GM12878 (cell line): ENCODE measurements around the gene MRM3. TPM values are rescaled to one million over a fixed set of nuclear protein-coding genes. Genes with fewer than 3 reads are reported as not detected.

ENCODE experiments used
- ASH2L ChIP-seq: fragments of 300-600, 200-600 bp; sonication (generic); IDR thresholded peaks from 2 replicates; pipeline ENCODE4 v1.6.1; 2017; ENCODE audit warnings: low read depth, mild to moderate bottlenecking, borderline replicate concordance
- ATF7 ChIP-seq: fragments of 450-650 bp; IDR thresholded peaks from 2 replicates; pipeline ENCODE4 v1.6.1; 2016; ENCODE audit warnings: low read depth, mild to moderate bottlenecking
- BHLHE40 ChIP-seq, 2 experiments: fragments of 450-650 bp in 1 of 2; IDR thresholded peaks; 2 replicates each; pipeline ENCODE4 v1.6.1; 2011 to 2017; ENCODE audit warnings: low read depth in 2 of 2, borderline replicate concordance in 1 of 2, improper control_type of control experiment in 1 of 2, low read length in 1 of 2, mild to moderate bottlenecking in 1 of 2
- BMI1 ChIP-seq: fragments of 450-650 bp; IDR thresholded peaks from 2 replicates; pipeline ENCODE4 v1.6.1; 2016; ENCODE audit warnings: mild to moderate bottlenecking, moderate library complexity, borderline replicate concordance
- BRCA1 ChIP-seq: IDR thresholded peaks from 2 replicates; pipeline ENCODE4 v1.6.1; 2011; ENCODE audit warnings: low read depth, low read length, improper control_type of control experiment
- CBX5 ChIP-seq: sonication (generic); IDR thresholded peaks from 2 replicates; pipeline ENCODE4 v1.6.1; 2016; ENCODE audit warnings: low read depth, moderate library complexity, mild to moderate bottlenecking, inconsistent platforms
- CREB1 ChIP-seq: IDR thresholded peaks from 2 replicates; pipeline ENCODE4 v1.6.1; 2012; ENCODE audit warnings: low read depth, mild to moderate bottlenecking, inconsistent platforms
- CREM ChIP-seq: IDR thresholded peaks from 2 replicates; pipeline ENCODE4 v1.6.1; 2014; ENCODE audit warnings: antibody characterized with exemption, low read depth
- E2F8 ChIP-seq: fragments of 450-650 bp; IDR thresholded peaks from 2 replicates; pipeline ENCODE4 v1.6.1; 2018; ENCODE audit warnings: mild to moderate bottlenecking, low read depth, moderate library complexity; ENCODE audit not compliant: partially characterized antibody
- HDGF ChIP-seq: fragments of 450-650 bp; IDR thresholded peaks from 2 replicates; pipeline ENCODE4 v1.6.1; 2016; ENCODE audit warnings: antibody characterized with exemption
- MYB ChIP-seq: fragments of 150-350 bp; IDR thresholded peaks from 2 replicates; pipeline ENCODE4 v1.6.1; 2014; ENCODE audit warnings: mild to moderate bottlenecking, low read depth, low read length, borderline replicate concordance
- NFIC ChIP-seq: IDR thresholded peaks from 2 replicates; pipeline ENCODE4 v1.6.1; 2012; ENCODE audit warnings: low read depth, mild to moderate bottlenecking, inconsistent platforms, low read length, moderate library complexity
- PBX3 ChIP-seq: IDR thresholded peaks from 2 replicates; pipeline ENCODE4 v1.6.1; 2011; ENCODE audit warnings: mild to moderate bottlenecking, low read depth, low read length, moderate library complexity; ENCODE audit not compliant: insufficient replicate concordance
- PKNOX1 ChIP-seq: fragments of 450-650 bp; IDR thresholded peaks from 2 replicates; pipeline ENCODE4 v1.6.1; 2016; ENCODE audit warnings: mild to moderate bottlenecking
- POLR2AphosphoS2 ChIP-seq: IDR thresholded peaks from 2 replicates; pipeline ENCODE4 v1.6.1; 2011; ENCODE audit warnings: low read depth, mild to moderate bottlenecking, low read length, improper control_type of control experiment, moderate library complexity
- POU2F2 ChIP-seq: IDR thresholded peaks from 3 replicates; pipeline ENCODE4 v1.6.1; 2011; ENCODE audit warnings: low read depth, mild to moderate bottlenecking, low read length, borderline replicate concordance
- RAD51 ChIP-seq: fragments of 450-650 bp; IDR thresholded peaks from 2 replicates; pipeline ENCODE4 v1.6.1; 2016; ENCODE audit warnings: moderate library complexity, mild to moderate bottlenecking, inconsistent platforms
- SREBF2 ChIP-seq: IDR thresholded peaks from 2 replicates; pipeline ENCODE4 v1.6.1; 2012; ENCODE audit warnings: mild to moderate bottlenecking, low read length
- TBL1XR1 ChIP-seq: IDR thresholded peaks from 2 replicates; pipeline ENCODE4 v1.6.1; 2012; ENCODE audit warnings: low read depth, low read length, improper control_type of control experiment
- ZBED1 ChIP-seq: IDR thresholded peaks from 2 replicates; pipeline ENCODE4 v1.6.1; 2016; ENCODE audit warnings: borderline replicate concordance
- ZNF207 ChIP-seq: fragments of 450-650 bp; IDR thresholded peaks from 2 replicates; pipeline ENCODE4 v1.6.1; 2014; ENCODE audit warnings: antibody characterized with exemption, mild to moderate bottlenecking, borderline replicate concordance
- ZNF24 ChIP-seq: fragments of 450-650 bp; IDR thresholded peaks from 2 replicates; pipeline ENCODE4 v1.6.1; 2017; ENCODE audit warnings: antibody characterized with exemption, mild to moderate bottlenecking
- ZSCAN29 ChIP-seq: fragments of 450-650 bp; IDR thresholded peaks from 2 replicates; pipeline ENCODE4 v1.6.1; 2017; ENCODE audit warnings: mild to moderate bottlenecking, moderate library complexity
- ZZZ3 ChIP-seq: IDR thresholded peaks from 2 replicates; pipeline ENCODE4 v1.6.1; 2011; ENCODE audit warnings: low read depth; ENCODE audit not compliant: control insufficient read depth, insufficient read length
- polyA plus RNA-seq, 11 experiments: library from polyadenylated mRNA; depleted of rRNA in 4 of 11; unstranded in 6 of 11; stranded (reverse) in 5 of 11; fragments of >200 nt; fragmentation: Nextera tagmentation in 4 of 11; fragmentation: Illumina TruSeq in 1 of 11; extraction: Ambion mirVana in 4 of 11; extraction: Trizol in 1 of 11; gene quantifications; 1 replicate in 1 of 11; 2 replicates in 10 of 11; pipeline versions ENCODE4 v1.2.1 to v1.2.3, GENCODE V29; 2011 to 2016; ENCODE audit warnings: inconsistent platforms in 2 of 11, missing spikeins in 2 of 11, low read depth in 1 of 11
- total RNA-seq, 4 experiments: library from RNA; depleted of rRNA in 3 of 4; stranded (reverse); fragments of >200 nt in 3 of 4; fragmentation: Illumina TruSeq in 1 of 4; extraction: Trizol in 1 of 4; gene quantifications; 2 replicates each; pipeline versions ENCODE4 v1.2.1 to v1.2.3, GENCODE V29; 2013 to 2021

Gene MRM3
- total and polyA plus RNA-seq, 10 of the 15 experiments (the other 5 are each of a cell fraction or from before 2014, with no cell fraction given) = 2.3 to 48.9 (median 26.6) TPM

GRCh38 chr17:823501-823902 lies 41.3 kb downstream of the MRM3 start (continued):
- TF ChIP-seq POLR2AphosphoS2 (no peak), PBX3 (no peak), ZBED1 (no peak), TBL1XR1 (no peak), NFIC (no peak), CBX5 (no peak), ATF7 (no peak), SREBF2 (no peak), CREB1 (peak; percentile 67), HDGF (no peak), CREM (peak; percentile 43; the same call in 1 of the 2 replicates), E2F8 (no peak), ZZZ3 (no peak), ASH2L (no peak), MYB (no peak), POU2F2 (no peak), BHLHE40 (IDR thresholded peaks at IDR 0.05; ENCODE audit: borderline replicate concordance in 1 of 2, low read depth in 2 of 2, low read length in 1 of 2) (peak; percentile 29 to 58; a peak in 2 of 4 replicates), RAD51 (no peak), ZNF24 (0 out of 2 replicates have a peak, but pooled peaks have one; percentile 31), BRCA1 (no peak), ZNF207 (no peak), BMI1 (no peak), PKNOX1 (peak; percentile 31; the same call in 1 of the 2 replicates), ZSCAN29 (no peak)
